Choroid plexus epithelial cell (primary cell): Measurements from ENCODE around the gene NINJ2.

Experiments used
- DNase-seq: peaks from one replicate; pipeline ENCODE4 v3.0.0-alpha.2; 2010; ENCODE audit warnings: low read depth
- H3K4me3 ChIP-seq: 2 replicates; pipeline ENCODE4 v1.5.1; 2011; ENCODE audit warnings: low read depth, mild to moderate bottlenecking, control low read depth, low read length, moderate library complexity
- TF ChIP-seq, protein P1 (sequence below): conservative IDR thresholded peaks from 2 replicates; pipeline ENCODE4 v1.5.1; 2011; ENCODE audit warnings: low read depth, mild to moderate bottlenecking, control low read depth, inconsistent platforms, low read length, moderate library complexity

NINJ2 gene

DNA sequence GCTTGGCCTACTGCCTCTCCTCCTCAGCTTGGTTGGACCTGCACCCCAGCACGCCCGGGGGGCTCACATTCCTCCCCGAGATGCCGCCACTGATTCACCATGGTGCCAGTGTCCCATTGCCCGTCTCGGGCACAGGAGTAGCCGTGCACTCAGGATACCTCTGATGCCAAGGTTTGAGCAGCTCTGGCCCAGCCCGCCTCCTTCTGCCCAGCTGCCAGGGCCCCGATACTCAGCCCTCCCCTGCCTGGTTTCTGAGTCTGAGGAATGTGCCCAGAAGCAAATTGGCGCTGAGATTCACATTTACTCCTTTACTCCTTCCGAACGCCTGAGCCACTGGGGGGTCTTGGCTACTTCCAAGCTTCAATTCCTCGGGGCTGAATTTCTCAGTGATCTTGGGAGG lies 63.5 kb downstream of the NINJ2 start:
- no peak for DNase-seq
- TF ChIP-seq, protein P1, sequence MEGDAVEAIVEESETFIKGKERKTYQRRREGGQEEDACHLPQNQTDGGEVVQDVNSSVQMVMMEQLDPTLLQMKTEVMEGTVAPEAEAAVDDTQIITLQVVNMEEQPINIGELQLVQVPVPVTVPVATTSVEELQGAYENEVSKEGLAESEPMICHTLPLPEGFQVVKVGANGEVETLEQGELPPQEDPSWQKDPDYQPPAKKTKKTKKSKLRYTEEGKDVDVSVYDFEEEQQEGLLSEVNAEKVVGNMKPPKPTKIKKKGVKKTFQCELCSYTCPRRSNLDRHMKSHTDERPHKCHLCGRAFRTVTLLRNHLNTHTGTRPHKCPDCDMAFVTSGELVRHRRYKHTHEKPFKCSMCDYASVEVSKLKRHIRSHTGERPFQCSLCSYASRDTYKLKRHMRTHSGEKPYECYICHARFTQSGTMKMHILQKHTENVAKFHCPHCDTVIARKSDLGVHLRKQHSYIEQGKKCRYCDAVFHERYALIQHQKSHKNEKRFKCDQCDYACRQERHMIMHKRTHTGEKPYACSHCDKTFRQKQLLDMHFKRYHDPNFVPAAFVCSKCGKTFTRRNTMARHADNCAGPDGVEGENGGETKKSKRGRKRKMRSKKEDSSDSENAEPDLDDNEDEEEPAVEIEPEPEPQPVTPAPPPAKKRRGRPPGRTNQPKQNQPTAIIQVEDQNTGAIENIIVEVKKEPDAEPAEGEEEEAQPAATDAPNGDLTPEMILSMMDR: no peak
- no peak overlapping the region for H3K4me3 ChIP-seq

DNA sequence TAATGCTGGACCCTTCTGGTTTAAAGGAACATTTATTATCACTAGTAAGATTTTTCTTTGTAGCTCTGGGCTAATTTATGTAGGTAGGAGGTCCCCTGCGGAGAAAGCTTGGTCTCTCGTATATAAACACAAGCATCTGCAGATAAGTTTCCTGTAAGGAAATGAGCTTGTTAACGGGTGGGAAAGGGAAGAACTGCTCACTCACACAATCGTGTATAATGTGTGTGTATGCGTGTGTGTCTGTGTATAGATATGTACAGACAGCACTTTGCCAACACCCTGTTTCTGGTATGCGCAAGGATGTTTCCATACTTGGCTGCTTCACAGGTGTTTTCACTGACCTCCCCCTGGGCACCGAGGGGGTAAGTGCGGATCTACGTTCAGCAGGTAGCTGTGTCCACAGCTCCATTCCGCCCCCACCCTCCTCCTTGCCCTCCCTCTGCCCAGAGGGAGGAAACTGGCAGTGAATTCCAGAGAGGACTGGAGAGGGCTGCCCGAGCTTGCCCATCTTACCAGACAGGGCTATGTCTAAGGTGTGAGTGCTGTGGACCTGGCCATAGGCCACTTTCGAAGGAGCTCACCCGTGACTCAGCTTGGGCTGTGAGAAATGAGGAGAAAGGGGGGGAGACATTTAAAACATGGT lies 65.2 kb downstream of the NINJ2 start:
- TF ChIP-seq, protein P1: no peak
- no peak overlapping the region for H3K4me3 ChIP-seq
- no peak for DNase-seq

DNA sequence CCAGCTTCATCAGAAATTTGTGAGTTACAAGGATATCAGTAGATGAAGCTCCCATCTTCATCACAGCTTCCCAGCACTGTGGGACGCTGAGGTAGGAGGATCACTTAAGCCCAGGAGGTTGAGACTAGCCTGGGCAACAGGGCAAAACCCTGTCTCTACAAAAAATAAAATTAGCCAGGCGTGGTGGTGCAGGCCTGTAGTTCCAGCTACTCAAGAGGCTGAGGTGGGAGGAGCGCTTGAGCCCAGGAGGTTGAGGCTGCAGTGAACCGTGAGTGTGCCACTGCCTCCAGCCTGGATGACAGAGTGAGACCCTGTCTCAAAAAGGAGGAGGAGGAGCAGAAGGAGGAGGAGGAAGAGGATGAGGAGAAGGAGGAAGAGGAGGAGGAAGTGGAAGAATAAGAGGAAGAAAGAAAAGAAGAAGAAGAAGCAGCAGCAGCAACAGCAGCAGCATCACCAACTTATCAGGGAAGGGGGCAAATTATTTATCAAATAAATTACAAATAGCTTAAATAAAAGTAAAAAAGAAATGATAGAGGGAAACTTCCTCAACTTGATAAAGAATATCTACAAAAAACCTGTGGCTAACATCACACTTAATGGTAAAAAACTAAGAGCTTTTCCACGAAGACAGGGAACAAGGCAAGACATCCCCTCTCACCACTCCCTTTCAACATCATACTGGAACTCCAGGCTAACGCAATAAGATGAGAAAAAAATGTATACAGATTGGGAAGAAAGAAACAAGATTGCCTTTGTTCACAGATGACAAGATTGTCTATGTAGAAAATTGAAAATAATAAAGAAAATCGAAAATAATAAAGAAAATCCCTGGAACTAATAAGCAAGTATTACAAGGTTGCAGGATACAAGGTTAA lies 69.6 kb downstream of the NINJ2 start:
- DNase-seq: no peak
- TF ChIP-seq, protein P1: no peak
- H3K4me3 ChIP-seq: no peak overlapping the region

DNA sequence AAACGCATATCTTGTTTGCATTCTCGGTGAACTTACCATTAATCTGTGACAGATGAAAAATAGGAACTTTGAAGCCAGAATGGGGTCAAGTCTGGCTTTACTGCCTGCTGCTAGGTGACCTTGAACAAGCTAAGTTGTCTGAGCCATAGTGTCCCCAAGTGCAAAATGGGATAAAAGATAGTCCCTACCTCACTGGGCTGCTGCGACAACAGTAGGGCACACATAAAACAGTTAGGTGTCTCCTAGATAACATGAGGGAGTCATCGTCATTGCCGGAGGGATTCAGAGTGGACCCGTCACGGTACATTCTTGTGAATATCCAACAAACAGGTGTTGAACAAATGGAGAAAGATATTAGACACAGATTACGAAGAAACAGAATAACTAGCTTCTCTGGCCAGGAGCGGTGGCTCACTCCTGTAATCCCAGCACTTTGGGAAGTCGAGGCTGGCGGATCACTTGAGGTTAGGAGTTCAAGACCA lies 71.2 kb downstream of the NINJ2 start:
- no peak for DNase-seq
- no peak overlapping the region for H3K4me3 ChIP-seq
- TF ChIP-seq, protein P1: no peak

DNA sequence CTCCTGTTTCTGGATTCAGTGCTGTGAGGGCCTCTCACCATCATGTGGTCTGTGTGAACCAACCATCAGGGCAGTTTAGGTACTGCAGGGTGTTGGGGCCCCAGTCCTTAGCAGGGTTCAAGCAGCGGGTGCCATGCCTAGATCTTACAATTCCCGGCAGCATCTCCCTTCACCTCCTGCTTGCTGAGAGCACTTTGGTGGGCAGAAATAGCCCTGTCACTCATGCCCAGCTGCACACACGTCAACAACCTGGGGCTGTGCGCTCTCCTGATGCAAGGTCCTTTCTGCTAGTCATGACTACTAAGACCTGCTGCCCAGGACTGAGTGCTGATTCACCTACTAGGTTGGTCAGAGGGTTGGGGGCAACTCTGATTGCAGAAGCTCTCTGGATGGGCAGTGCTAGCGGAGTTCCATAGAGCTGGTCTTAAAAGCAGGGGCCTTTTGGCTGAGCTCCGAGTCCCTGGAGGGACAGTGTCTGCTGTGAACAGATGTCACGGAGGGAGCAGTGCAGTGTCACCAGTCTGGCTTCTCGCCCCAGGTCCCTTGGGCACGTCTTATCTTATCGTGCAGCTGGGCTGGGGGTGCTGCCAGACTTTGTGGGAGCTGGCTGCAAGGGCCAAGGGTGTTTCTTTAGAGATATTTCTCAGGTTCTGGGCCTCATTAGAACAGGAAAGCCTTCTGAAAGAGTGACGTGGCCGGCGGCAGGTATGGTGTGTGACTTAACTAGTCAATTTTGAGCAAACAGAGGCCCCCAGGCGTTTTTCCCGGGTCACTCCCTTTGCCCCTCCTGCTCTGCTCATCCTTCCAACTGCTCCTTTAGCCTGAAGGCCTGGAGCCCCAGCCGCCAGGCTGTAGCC lies 71.8 kb downstream of the NINJ2 start:
- no peak overlapping the region for H3K4me3 ChIP-seq
- TF ChIP-seq, protein P1: peak; percentile 8
- DNase-seq: no peak

DNA sequence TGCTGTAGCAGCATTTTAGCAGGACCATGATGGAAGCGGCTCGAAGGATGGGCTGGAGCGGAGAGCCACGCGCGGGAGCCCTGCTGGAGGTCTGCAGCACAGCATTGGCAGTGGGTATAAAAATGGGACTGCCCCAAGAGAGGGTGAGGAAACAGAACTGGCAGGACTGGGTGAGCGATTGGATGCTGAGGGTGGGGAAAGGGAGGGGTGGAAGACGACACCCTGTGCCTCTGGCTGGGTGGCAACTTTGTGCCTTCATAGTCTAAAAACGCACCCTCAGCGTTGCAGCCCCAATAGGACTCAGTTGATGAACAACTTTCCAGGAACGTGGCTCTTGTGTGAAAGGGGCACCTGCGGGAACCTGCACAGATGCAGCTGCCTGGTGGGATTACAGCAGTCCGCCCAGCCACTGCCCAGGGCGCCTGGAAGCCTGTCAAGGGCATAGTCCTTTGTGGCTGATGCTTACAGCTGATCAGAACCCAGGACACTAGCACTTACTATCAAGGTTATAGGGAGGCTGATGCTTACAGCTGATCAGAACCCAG lies 73.0 kb downstream of the NINJ2 start:
- no peak overlapping the region for H3K4me3 ChIP-seq
- TF ChIP-seq, protein P1: no peak
- DNase-seq: no peak
